GDM1 (cell line): ENCODE results near the gene FAM185A.
"Not testable (repeated sequence)": the region's sequence is repeated elsewhere in the genome, so short reads cannot be mapped to it uniquely, and the experiment has no call there.

Source experiments
- DNase-seq: peaks from one replicate; lab custom pipeline; 2025; lab: John Stamatoyannopoulos, UW

FAM185A gene

GRCh38 chr7:102778663-102779062 is 29.9 kb downstream of the FAM185A start:
- DNase-seq = not testable (repeated sequence)

- not testable (repeated sequence) for DNase-seq
Observed at GRCh38 chr7:102780926-102781325, 32.1 kb downstream of the FAM185A start.

DNA sequence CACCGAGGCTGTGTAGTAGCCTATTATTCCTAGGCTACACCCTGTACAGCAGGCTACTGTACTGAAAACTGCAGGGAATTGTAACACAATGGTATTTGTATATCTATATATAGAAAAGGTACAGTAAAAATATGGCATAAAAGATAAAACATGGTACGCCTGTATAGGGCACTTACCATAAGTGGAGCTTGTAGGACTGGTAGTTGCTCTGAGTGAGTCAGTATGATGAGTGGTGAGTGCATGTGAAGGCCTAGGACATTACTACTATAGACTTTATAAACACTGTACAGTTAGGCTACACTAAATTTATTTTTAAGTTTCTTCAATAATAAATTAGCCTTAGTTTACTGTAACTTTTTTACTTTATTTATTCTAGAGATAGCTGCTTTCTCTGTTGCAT is 40.0 kb downstream of the FAM185A start:
- not testable (repeated sequence) for DNase-seq

GRCh38 chr7:102790364-102791100 is 41.7 kb downstream of the FAM185A start:
- DNase-seq = not testable (repeated sequence)

GRCh38 chr7:102791367-102791766 is 42.6 kb downstream of the FAM185A start:
- not testable (repeated sequence) for DNase-seq

GRCh38 chr7:102791831-102792230 is 43.0 kb downstream of the FAM185A start:
- not testable (repeated sequence) for DNase-seq

GRCh38 chr7:102794567-102794966 is 45.8 kb downstream of the FAM185A start:
- DNase-seq = not testable (repeated sequence)

- not testable (repeated sequence) for DNase-seq
Observed at GRCh38 chr7:102795987-102796595, 47.3 kb downstream of the FAM185A start.

- DNase-seq = no peak
Observed at GRCh38 chr7:102806613-102807012, 57.8 kb downstream of the FAM185A start.

- DNase-seq = no peak
Observed at GRCh38 chr7:102810916-102811315, 62.1 kb downstream of the FAM185A start.

GRCh38 chr7:102811942-102812678 is 63.3 kb downstream of the FAM185A start:
- no peak for DNase-seq

DNA sequence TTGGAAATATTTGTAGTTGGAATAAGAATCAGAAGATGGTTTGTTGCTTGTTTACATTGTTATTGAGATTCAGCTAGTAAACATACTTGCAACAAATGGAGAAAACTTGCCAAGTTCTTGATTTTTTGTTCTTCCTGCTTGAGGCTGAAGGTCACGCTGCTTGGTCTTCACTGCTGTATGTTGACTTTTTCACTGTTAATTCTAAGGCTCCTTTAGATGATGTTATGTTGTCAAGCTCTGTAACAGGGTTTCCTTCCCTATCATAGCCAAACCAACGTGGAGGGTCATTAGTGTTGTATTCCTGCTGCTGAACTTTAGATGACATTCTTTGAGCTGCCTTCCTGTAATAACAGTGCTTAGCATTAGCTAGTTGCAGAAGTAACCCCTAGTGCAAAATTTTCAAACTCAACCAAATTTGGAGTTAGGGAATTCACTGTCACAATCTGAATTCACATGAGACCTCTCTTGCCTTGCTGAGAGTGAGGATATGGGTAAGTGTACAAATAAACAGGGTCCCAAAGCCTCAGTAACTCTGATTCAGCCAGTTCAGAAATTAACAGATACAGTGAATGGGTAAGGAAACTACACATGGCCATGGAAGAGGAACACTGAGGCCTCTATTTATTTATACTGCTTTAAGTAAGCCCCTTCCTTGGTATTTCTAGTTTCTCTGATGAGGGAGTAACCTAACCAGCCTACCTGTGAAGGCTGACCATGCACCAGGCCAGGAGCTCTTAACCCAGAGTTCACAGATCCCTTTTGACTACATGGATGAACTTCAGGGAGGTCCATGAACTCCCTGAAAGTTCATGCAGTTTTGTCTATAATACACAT is 64.6 kb downstream of the FAM185A start:
- DNase-seq = no peak

DNA sequence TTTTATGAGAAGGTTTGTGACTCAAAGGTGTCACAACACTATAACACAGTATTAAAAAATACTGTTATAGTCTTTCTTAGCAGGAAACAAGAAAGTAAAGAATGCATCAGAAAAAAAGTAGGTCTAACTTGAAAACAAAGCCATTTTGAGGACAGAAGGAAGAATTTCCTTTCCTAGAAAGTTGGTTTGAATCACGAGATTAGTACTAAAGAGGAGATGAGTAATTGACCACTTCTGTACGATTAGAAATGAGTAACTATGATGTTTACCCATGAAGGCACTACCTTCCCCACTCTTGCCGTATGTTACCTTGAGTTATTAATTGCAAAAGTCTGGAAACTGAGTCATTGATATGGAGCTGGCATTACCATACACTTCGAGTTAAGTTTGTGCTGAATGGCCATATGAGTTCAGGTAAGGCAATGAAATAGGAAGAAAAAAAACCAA is 65.2 kb downstream of the FAM185A start:
- DNase-seq = no peak

- no peak for DNase-seq
Observed at GRCh38 chr7:102817616-102818573, 69.1 kb downstream of the FAM185A start.

DNA sequence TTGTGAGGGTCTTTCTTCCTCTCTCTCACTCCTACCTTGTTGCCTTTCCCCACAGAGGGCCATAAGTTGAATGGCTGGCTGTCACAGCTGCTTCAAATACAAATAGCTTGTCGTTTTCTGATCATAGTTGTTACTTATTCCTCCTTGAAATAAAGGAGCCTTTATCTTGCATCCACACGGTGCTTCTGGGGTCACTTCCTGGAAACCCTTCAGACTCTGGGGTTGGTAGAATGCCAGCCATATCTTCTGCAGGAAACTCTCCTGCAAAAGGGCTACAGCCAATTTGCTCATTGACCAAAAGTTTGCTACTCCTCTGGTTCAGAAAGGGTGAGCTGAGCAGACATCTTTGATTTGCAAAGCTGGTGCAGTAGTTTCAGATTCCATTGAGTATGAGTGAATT is 70.4 kb downstream of the FAM185A start:
- DNase-seq = no peak

GRCh38 chr7:102821994-102822747 is 73.4 kb downstream of the FAM185A start:
- no peak for DNase-seq

GRCh38 chr7:102823390-102824119 is 74.8 kb downstream of the FAM185A start:
- no peak for DNase-seq

DNA sequence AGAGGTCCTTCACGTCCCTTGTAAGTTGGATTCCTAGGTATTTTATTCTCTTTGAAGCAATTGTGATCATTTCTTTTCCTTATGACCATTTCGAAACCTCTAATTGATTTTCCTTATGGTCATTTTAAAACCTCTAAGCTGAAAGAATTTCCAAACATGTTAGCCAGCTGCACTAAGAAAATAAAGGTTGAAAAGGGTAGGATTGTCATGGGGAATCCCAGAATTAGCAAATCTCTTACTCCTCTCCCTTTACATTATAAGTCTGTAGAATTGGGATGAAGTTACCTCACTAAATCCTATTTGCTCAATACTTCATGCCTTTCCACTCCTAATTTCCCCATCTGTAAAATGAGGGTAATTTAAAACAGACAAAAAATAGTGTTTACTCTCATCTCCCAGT is 79.5 kb downstream of the FAM185A start:
- DNase-seq = no peak

DNA sequence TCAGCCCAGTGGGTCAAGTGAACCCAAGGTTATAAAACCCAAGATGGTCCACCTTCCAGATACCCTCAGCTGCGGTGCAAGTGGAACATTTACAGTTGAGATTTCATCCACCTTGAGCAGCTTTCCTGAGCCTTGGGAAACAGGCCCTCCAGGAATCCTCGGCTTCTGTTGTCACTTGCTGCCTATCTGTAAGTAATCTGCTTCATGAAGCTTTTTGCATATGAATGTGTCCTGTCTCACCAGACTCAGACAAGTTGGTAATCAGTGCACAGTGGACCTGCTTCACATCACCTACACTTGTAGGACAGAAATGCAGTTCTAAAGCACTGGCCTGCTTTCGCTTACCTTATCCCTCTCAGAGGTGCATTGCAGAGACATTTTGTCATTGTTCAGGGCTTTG is 80.3 kb downstream of the FAM185A start:
- no peak for DNase-seq
